GM13976 (cell line): ENCODE results near the gene SNN.

Experiments used
- DNase-seq: peaks from one replicate; pipeline ENCODE4 v3.0.0; 2012; ENCODE audit warnings: low spot score
- CTCF ChIP-seq: IDR thresholded peaks from 2 replicates; pipeline ENCODE4 v1.5.1; 2012; ENCODE audit warnings: borderline replicate concordance, mild to moderate bottlenecking; ENCODE audit not compliant: insufficient read depth; ENCODE audit errors: extremely low read depth, missing control alignments, control extremely low read depth
- in situ Hi-C: fragments of 300-500 bp; cut with MboI; formaldehyde crosslinking; loops from one replicate; pipeline ENCODE4 v1.12.0; 2022; ENCODE audit warnings: low sequenced_read_pairs, mixed read lengths, inconsistent platforms; ENCODE audit not compliant: unreplicated experiment

Gene SNN

DNA sequence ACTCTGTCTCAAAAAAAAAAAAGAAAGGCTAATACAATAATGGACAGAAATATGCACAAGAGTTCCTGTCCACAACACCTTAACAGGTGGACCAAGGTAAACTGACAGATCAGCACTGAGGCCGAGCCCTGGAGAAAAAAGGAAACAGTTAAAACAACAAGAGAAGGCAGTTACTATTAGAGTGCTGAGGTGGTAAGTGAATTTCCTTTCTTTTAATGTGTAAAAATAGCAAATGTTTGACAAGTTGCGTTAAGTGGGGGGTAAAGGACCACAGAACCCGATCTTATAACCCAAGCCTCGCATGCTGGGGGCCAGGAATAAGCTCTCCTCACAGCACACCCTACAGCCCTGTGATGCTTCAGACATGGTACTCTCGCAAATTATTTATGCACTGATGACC, 49.6 kb downstream of the SNN start:
- DNase-seq: no peak
- no peak for TF ChIP-seq CTCF
- in situ Hi-C loops: no loop called here

- no peak for DNase-seq
- in situ Hi-C loops: no loop called here
- TF ChIP-seq CTCF: no peak
Observed at GRCh38 chr16:11719171-11719570, 50.9 kb downstream of the SNN start.

- in situ Hi-C loops: no loop called here
- no peak for DNase-seq
- no peak for TF ChIP-seq CTCF
Observed at GRCh38 chr16:11719762-11720161, 51.5 kb downstream of the SNN start.

- TF ChIP-seq CTCF: no peak
- in situ Hi-C loops: no loop called here
- no peak for DNase-seq
Observed at GRCh38 chr16:11721781-11722467, 53.7 kb downstream of the SNN start.

- in situ Hi-C loops: no loop called here
- no peak for TF ChIP-seq CTCF
- DNase-seq: no peak
Observed at GRCh38 chr16:11722468-11722808, 54.2 kb downstream of the SNN start.

GRCh38 chr16:11725457-11725856, 57.2 kb downstream of the SNN start:
- DNase-seq: no peak
- in situ Hi-C loops: no loop called here
- TF ChIP-seq CTCF: no peak
